Measurements from ENCODE around the gene BTN2A1. TPM values are rescaled to one million over a fixed set of nuclear protein-coding genes. Genes with fewer than 3 reads are reported as not detected.

The BTN2A1 gene
- total and polyA plus RNA-seq, 9 of the 15 experiments (the other 6 are each of a cell fraction or from before 2014, with no cell fraction given) = 6.7 to 22.1 (median 16.4) TPM

DNA sequence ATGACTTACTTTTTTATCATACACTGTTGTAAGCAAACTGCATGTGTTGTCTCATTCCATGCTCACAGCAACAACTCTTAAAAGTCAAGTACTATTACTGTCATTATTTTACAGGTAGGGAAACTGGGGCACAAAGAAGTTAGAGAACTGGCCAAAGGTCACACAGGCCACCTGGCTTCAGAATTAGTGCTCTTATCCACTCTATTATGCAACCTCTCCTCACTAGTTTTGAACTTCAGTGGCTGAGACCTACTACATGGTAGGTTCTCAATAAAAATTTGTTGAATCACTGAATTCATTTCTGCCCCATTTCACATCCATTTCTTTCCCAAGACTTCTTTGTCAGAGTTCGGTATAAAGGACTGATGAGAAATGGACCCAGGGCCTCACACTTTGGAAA lies 19.8 kb upstream of the BTN2A1 start:
- TF ChIP-seq ZFP36 (IDR thresholded peaks at IDR 0.05; ENCODE audit: low read depth, low read length, partially characterized antibody) (no peak), CEBPB (tag; IDR thresholded peaks at IDR 0.05) (peak; percentile 79), ATF1 (CRISPR knock-in tag; IDR thresholded peaks at IDR 0.05) (no peak), ATF1 (tag; IDR thresholded peaks at IDR 0.05) (0 out of 2 replicates have a peak, but pooled peaks have one; percentile 6), NR2C2 (CRISPR knock-in tag; IDR thresholded peaks at IDR 0.05) (no peak), NR2C2 (tag; IDR thresholded peaks at IDR 0.05) (0 out of 2 replicates have a peak, but pooled peaks have one; percentile 19), CEBPG (CRISPR knock-in tag; IDR thresholded peaks at IDR 0.05) (no peak), CEBPG (tag; conservative IDR thresholded peaks at IDR 0.05 in 1 of 2, IDR thresholded peaks at IDR 0.05 in 1 of 2) (peak in 1 of 2 experiments; percentile 81; a peak in 2 of 4 replicates)
- Histone ChIP-seq H2AFZ (ENCODE audit: low read depth, low read length) (no peak overlapping the region), H3K36me3 (ENCODE audit: control insufficient read depth, insufficient read depth, low read length) (no peaks in the 10 kb centered on the region), H4K20me1 (replicated peaks; ENCODE audit: control insufficient read depth, insufficient read depth, low read length) (no peaks in the 10 kb centered on the region), H3K79me2 (ENCODE audit: control insufficient read depth, insufficient read depth, low read length) (no peaks in the 10 kb centered on the region), H3K9me3 (replicated peaks; ENCODE audit: control insufficient read depth, insufficient read depth, low read depth, low read length) (no peaks in the 10 kb centered on the region), H3K9me1 (ENCODE audit: control insufficient read depth, insufficient read depth, low read length) (no peaks in the 10 kb centered on the region), H3K4me1 (replicated peaks in 1 of 2; ENCODE audit: control insufficient read depth in 2 of 2, insufficient read depth in 2 of 2, low read length in 2 of 2) (peaks cover 5 to 32% of the 10 kb centered on the region in 2 experiments; a peak in 3 of 5 replicates), H3K4me3 (no peak overlapping the region), H3K27ac (ENCODE audit: extremely low read depth, low read depth, low read length) (no peak overlapping the region), H3K27me3 (ENCODE audit: control insufficient read depth in 2 of 2, insufficient read depth in 2 of 2, low read length in 2 of 2) (no peaks in the 10 kb centered on the region), H3K4me2 (ENCODE audit: insufficient read depth, low read length) (no peak overlapping the region), H3K9ac (ENCODE audit: insufficient read depth in 1 of 2, low read depth in 2 of 2, low read length in 2 of 2) (no peak overlapping the region)
- FAIRE-seq (no peak), DNase-seq (ENCODE audit: extremely low read depth in 1 of 4, low spot score in 3 of 4) (no peak), ATAC-seq (no peak)
- BruUV-seq (replicated peaks) = no TSS peak
- intact Hi-C loops (cut with micrococcal nuclease) (no loop called here), in situ Hi-C loops (cut with MboI) (no loop called here)
- POLR2A ChIA-PET = interaction anchor here (0.6 to 1.4 kb wide), 2 partner anchors 13 to 84 kb away, joined by 3 to 4 read pairs; no protein-coding TSS in a partner anchor
- 65% methylated on average over 1 of the region's 1 CpG for WGBS (ENCODE audit: insufficient coverage, low coverage, missing lambda C conversion rate)
- CTCF ChIA-PET (ENCODE audit: low intra/inter-chr PET ratio) = no interaction called here
